HepG2 (cell line): ENCODE measurements around the gene PLEKHA6. TPM values are rescaled to one million over a fixed set of nuclear protein-coding genes. Genes with fewer than 3 reads are reported as not detected.

ENCODE experiments used
- ATAC-seq: fragments of 200-7000 bp; cut with Tn5 transposase; 3 replicates; pipeline ENCODE4 v1.9.1; 2020; ENCODE audit warnings: mild to moderate bottlenecking, moderate library complexity
- BruUV-seq: library from RNA; stranded (reverse); fragments of 400-500 nt; replicated peaks from 2 replicates; lab custom pipeline; 2021; lab: Mats Ljungman, UMichigan
- CTCF ChIA-PET: fragments of 300-600 bp; formaldehyde crosslinking; extraction: SDS; loops from one replicate; lab custom pipeline; 2021; ENCODE audit warnings: low total read pairs, inconsistent platforms, low intra/inter-chr PET ratio; lab: Yijun Ruan, JAX
- POLR2A ChIA-PET: fragments of 350-600 bp; sonication (Branson Sonifier 250); formaldehyde crosslinking; loops from one replicate; lab custom pipeline; 2020; ENCODE audit warnings: antibody characterized with exemption, inconsistent platforms; lab: Yijun Ruan, JAX
- DNase-seq: peaks from one replicate; pipeline ENCODE4 v3.0.0-alpha.2; 2015; ENCODE audit warnings: low spot score
- FAIRE-seq: peaks from 3 replicates; lab custom pipeline; 2011; peaks lifted over from hg19 to GRCh38; lab: Jason Lieb, UNC
- H2AFZ ChIP-seq: one replicate; pipeline ENCODE4 v1.6.1; 2011; ENCODE audit warnings: low read length, inconsistent platforms
- H3K27ac ChIP-seq: fragments of 300-600 bp; 3 replicates; pipeline ENCODE4 v1.8.0; 2011; ENCODE audit warnings: mixed run types, mild to moderate bottlenecking, mixed read lengths, low read length, inconsistent platforms; ENCODE audit not compliant: insufficient read depth; ENCODE audit errors: extremely low read length
- H3K27me3 ChIP-seq, 2 experiments: fragments of 200-600 bp in 1 of 2; 2 replicates in 1 of 2; 3 replicates in 1 of 2; pipeline versions ENCODE4 v1.6.0 to v1.8.0; 2011; ENCODE audit warnings: low read length in 2 of 2, mild to moderate bottlenecking in 2 of 2, moderate library complexity in 2 of 2, inconsistent platforms in 1 of 2; ENCODE audit not compliant: insufficient read depth in 2 of 2, control insufficient read depth in 1 of 2
- H3K36me3 ChIP-seq, 2 experiments: fragments of 200-600 bp in 1 of 2; replicated peaks in 1 of 2; 2 replicates in 1 of 2; 3 replicates in 1 of 2; pipeline versions ENCODE4 v1.5.1 to v1.8.0; 2011; ENCODE audit warnings: low read length in 2 of 2, inconsistent platforms in 1 of 2; ENCODE audit not compliant: insufficient read depth in 2 of 2, control insufficient read depth in 1 of 2
- H3K4me1 ChIP-seq: 2 replicates; pipeline ENCODE4 v1.5.1; 2012; ENCODE audit warnings: low read length, inconsistent platforms; ENCODE audit not compliant: insufficient read depth
- H3K4me2 ChIP-seq: 2 replicates; pipeline ENCODE4 v1.6.0; 2011; ENCODE audit warnings: low read depth, low read length, inconsistent platforms
- H3K4me3 ChIP-seq, 3 experiments: fragments of 200-600 bp in 1 of 3; sonication (generic), shearing (Covaris generic) in 1 of 3; replicated peaks in 1 of 3; 2 replicates each; pipeline ENCODE4 v1.5.1; 2011 to 2016; ENCODE audit warnings: low read length in 3 of 3, inconsistent platforms in 2 of 3, low read depth in 2 of 3, mild to moderate bottlenecking in 2 of 3, control low read depth in 1 of 3, mixed read lengths in 1 of 3; ENCODE audit not compliant: insufficient read depth in 1 of 3
- H3K79me2 ChIP-seq: one replicate; pipeline ENCODE4 v1.6.1; 2011; ENCODE audit warnings: low read length, inconsistent platforms; ENCODE audit not compliant: insufficient read depth
- H3K9ac ChIP-seq: 2 replicates; pipeline ENCODE4 v1.6.0; 2011; ENCODE audit warnings: mild to moderate bottlenecking, low read depth, low read length, inconsistent platforms; ENCODE audit not compliant: insufficient read depth
- H3K9me3 ChIP-seq: 2 replicates; pipeline ENCODE4 v1.5.1; 2012; ENCODE audit warnings: mild to moderate bottlenecking, low read length
- H4K20me1 ChIP-seq: 2 replicates; pipeline ENCODE4 v1.6.0; 2011; ENCODE audit warnings: inconsistent platforms, mild to moderate bottlenecking, low read length, moderate library complexity; ENCODE audit not compliant: insufficient read depth
- ATF2 ChIP-seq: sonication (generic); formaldehyde crosslinking; IDR thresholded peaks from 2 replicates; pipeline ENCODE4 v1.4.0; 2020; ENCODE audit warnings: missing genetic modification reagents
- CHCHD3 ChIP-seq: sonication (generic); formaldehyde crosslinking; IDR thresholded peaks from 2 replicates; pipeline ENCODE4 v1.8.0; 2022; ENCODE audit warnings: mild to moderate bottlenecking, missing genetic modification reagents, moderate library complexity
- HBP1 ChIP-seq: IDR thresholded peaks from 2 replicates; pipeline ENCODE4 v1.6.1; 2016; ENCODE audit warnings: low read depth, control low read depth
- HOXA9 ChIP-seq: sonication (generic); formaldehyde crosslinking; IDR thresholded peaks from 2 replicates; pipeline ENCODE4 v1.8.1; 2022; ENCODE audit warnings: missing genetic modification reagents, mild to moderate bottlenecking, moderate library complexity, borderline replicate concordance
- SIX1 ChIP-seq: sonication (generic); formaldehyde crosslinking; IDR thresholded peaks from 2 replicates; pipeline ENCODE4 v1.4.0; 2020; ENCODE audit warnings: missing genetic modification reagents, borderline replicate concordance
- ZFP36L2 ChIP-seq: sonication (generic); formaldehyde crosslinking; IDR thresholded peaks from 2 replicates; pipeline ENCODE4 v1.4.0; 2020; ENCODE audit warnings: missing genetic modification reagents
- ZFP62 ChIP-seq: sonication (generic); formaldehyde crosslinking; IDR thresholded peaks from 2 replicates; pipeline ENCODE4 v1.4.0; 2020; ENCODE audit warnings: missing genetic modification reagents
- ZIK1 ChIP-seq: sonication (generic); formaldehyde crosslinking; IDR thresholded peaks from 2 replicates; pipeline ENCODE4 v1.5.0; 2020; ENCODE audit warnings: mild to moderate bottlenecking, low read depth, missing genetic modification reagents, borderline replicate concordance
- ZNF460 ChIP-seq: sonication (generic); formaldehyde crosslinking; IDR thresholded peaks from 2 replicates; pipeline ENCODE4 v1.5.1; 2020; ENCODE audit warnings: missing genetic modification reagents, mild to moderate bottlenecking, borderline replicate concordance
- ZNF484 ChIP-seq: sonication (generic); formaldehyde crosslinking; IDR thresholded peaks from 2 replicates; pipeline ENCODE4 v1.5.1; 2020; ENCODE audit warnings: mild to moderate bottlenecking, low read depth, missing genetic modification reagents, borderline replicate concordance
- ZNF775 ChIP-seq: sonication (generic); formaldehyde crosslinking; IDR thresholded peaks from 2 replicates; pipeline ENCODE4 v1.4.0; 2020; ENCODE audit warnings: missing genetic modification reagents, mild to moderate bottlenecking, moderate library complexity, borderline replicate concordance
- WGBS: methylation state at CpG from one replicate; pipeline ENCODE4 v1.1.6; 2017; ENCODE audit warnings: low lambda C conversion rate; 5-methylcytosine and 5-hydroxymethylcytosine counted together
- in situ Hi-C: cut with HindIII; loops from 2 replicates; pipeline ENCODE4 v1.10.0; 2017; ENCODE audit warnings: low pct_unique_long_range_greater_than_20kb; ENCODE audit not compliant: extremely low pct_ligation_motif_present
- intact Hi-C: fragments of 100-400 bp; cut with micrococcal nuclease; formaldehyde crosslinking; loops from one replicate; pipeline ENCODE4 v1.10.0; 2022; ENCODE audit not compliant: unreplicated experiment
- polyA plus RNA-seq, 8 experiments: library from polyadenylated mRNA; depleted of rRNA in 3 of 8; stranded (reverse) in 7 of 8; unstranded in 1 of 8; fragments of >200 nt; fragmentation: Illumina TruSeq in 4 of 8; extraction: Trizol in 4 of 8; gene quantifications; 2 replicates each; pipeline versions ENCODE4 v1.2.1 to v1.2.3, GENCODE V29; 2011 to 2016; ENCODE audit warnings: low read depth in 4 of 8, missing spikeins in 1 of 8, mixed read lengths in 1 of 8; ENCODE audit not compliant: insufficient read depth in 1 of 8
- total RNA-seq, 5 experiments: library from RNA; depleted of rRNA; stranded (reverse); fragments of >200 nt; fragmentation: Illumina TruSeq; extraction: Trizol; gene quantifications; 2 replicates each; pipeline ENCODE4 v1.2.3, GENCODE V29; 2016; ENCODE audit warnings: low read depth in 1 of 5

Gene PLEKHA6
- total and polyA plus RNA-seq, 2 of the 13 experiments (the other 11 are each of a cell fraction or from before 2014, with no cell fraction given) = 5.3 to 11.4 TPM

GRCh38 chr1:204345438-204345841, 14.3 kb downstream of the PLEKHA6 start (continued):
- TF ChIP-seq SIX1 = no peak
- no peak for TF ChIP-seq ATF2
- no peak for TF ChIP-seq HBP1 (CRISPR knock-in tag)
- TF ChIP-seq ZIK1 (CRISPR knock-in tag) = no peak
- no peak for TF ChIP-seq CHCHD3 (CRISPR knock-in tag)
- TF ChIP-seq HOXA9 (CRISPR knock-in tag) = no peak
- TF ChIP-seq ZNF484 = no peak
- no peak for TF ChIP-seq ZNF460 (CRISPR knock-in tag)

- ATAC-seq (no peak), FAIRE-seq (no peak), DNase-seq (no peak)
- Histone ChIP-seq H3K9me3 (no peaks in the 10 kb centered on the region), H3K4me3 (no peak overlapping the region), H3K79me2 (no peaks in the 10 kb centered on the region), H3K27ac (no peak overlapping the region), H3K4me2 (no peak overlapping the region), H3K4me1 (peaks cover 26% of the 10 kb centered on the region), H3K9ac (no peak overlapping the region), H4K20me1 (no peaks in the 10 kb centered on the region), H2AFZ (no peak overlapping the region), H3K27me3 (no peaks in the 10 kb centered on the region), H3K36me3 (peaks cover 0 to 1% of the 10 kb centered on the region in 2 experiments; a peak in 1 of 5 replicates)
- ChIA-PET CTCF (no interaction called here), POLR2A (interaction anchor here (1.2 kb wide), 1 partner anchor 131 kb away, joined by 3 read pairs; the partner anchor contains the start of gene GOLT1A)
- no TSS peak for BruUV-seq
- intact Hi-C loops = no loop called here
- in situ Hi-C loops = no loop called here
- WGBS = 95% methylated on average over 6 of the region's 6 CpGs
- no peak for TF ChIP-seq ZNF775
- TF ChIP-seq ZFP62 (CRISPR knock-in tag) = no peak
- no peak for TF ChIP-seq ZFP36L2 (CRISPR knock-in tag)
Measured at GRCh38 chr1:204344665-204345355, 14.9 kb downstream of the PLEKHA6 start.
